A549 (cell line): Measurements from ENCODE around the gene NYNRIN.

Experiments used
- RAD21 ChIP-seq, 2 experiments: fragments of >200 bp in 1 of 2; sonication (Bioruptor Twin) in 1 of 2; formaldehyde crosslinking in 1 of 2; IDR thresholded peaks in 1 of 2; conservative IDR thresholded peaks in 1 of 2; 2 replicates in 1 of 2; 3 replicates in 1 of 2; pipeline ENCODE4 v1.6.1; 2012 to 2018; ENCODE audit warnings: inconsistent platforms in 1 of 2
- TF ChIP-seq, protein P1 (sequence below): IDR thresholded peaks from 2 replicates; pipeline ENCODE4 v1.6.1; 2012
- TF ChIP-seq, protein P2 (sequence below): fragments of >200 bp; sonication (Bioruptor Twin); formaldehyde crosslinking; IDR thresholded peaks from 3 replicates; pipeline ENCODE4 v1.5.1; 2016

DNA sequence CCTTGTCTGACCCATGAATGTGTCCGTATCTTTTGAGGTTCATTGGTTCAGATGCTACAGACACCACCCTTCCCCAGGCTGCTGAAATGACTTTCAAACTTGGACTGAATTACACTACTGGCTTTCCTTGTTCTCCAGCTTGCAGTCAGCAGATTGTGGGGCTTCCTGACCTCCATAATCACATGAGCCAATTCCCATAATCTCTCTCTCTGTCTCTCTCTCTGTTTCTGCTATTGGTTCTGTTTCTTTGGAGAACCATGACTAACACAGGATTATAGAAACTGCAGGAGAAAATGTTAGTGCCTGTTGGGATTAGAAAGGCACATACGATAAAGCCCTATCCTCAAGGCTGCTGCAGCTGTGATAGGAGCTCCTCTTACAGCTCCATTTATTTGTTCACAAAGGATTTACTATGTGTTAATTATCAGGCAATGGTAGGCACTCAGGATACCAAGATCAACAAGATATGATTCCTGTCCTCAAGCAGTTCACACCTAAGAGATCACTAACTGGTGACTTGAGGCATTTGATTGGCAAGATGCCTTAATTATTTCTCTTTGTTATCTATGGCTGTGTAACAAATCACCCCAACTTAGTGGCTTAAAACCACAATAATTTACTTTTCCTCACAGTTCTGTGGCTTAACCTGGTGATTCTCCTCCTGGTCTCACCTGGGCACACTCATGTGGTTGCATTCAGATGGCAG is 10.2 kb upstream of the NYNRIN start:
- TF ChIP-seq, protein P1, sequence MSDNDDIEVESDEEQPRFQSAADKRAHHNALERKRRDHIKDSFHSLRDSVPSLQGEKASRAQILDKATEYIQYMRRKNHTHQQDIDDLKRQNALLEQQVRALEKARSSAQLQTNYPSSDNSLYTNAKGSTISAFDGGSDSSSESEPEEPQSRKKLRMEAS = no peak
- TF ChIP-seq, protein P2, sequence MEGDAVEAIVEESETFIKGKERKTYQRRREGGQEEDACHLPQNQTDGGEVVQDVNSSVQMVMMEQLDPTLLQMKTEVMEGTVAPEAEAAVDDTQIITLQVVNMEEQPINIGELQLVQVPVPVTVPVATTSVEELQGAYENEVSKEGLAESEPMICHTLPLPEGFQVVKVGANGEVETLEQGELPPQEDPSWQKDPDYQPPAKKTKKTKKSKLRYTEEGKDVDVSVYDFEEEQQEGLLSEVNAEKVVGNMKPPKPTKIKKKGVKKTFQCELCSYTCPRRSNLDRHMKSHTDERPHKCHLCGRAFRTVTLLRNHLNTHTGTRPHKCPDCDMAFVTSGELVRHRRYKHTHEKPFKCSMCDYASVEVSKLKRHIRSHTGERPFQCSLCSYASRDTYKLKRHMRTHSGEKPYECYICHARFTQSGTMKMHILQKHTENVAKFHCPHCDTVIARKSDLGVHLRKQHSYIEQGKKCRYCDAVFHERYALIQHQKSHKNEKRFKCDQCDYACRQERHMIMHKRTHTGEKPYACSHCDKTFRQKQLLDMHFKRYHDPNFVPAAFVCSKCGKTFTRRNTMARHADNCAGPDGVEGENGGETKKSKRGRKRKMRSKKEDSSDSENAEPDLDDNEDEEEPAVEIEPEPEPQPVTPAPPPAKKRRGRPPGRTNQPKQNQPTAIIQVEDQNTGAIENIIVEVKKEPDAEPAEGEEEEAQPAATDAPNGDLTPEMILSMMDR = no peak
- TF ChIP-seq RAD21 (conservative IDR thresholded peaks at IDR 0.05 in 1 of 2, IDR thresholded peaks at IDR 0.05 in 1 of 2) = no peak
